HG02981 (cell line): ENCODE results near the gene TULP4.
"Not testable (repeated sequence)": the region's sequence is repeated elsewhere in the genome, so short reads cannot be mapped to it uniquely, and the experiment has no call there.

Experiments used
- ATAC-seq: cut with Tn5 transposase; IDR thresholded peaks from one replicate; pipeline ENCODE4 v1.9.1; 2021; ENCODE audit warnings: mild to moderate bottlenecking, moderate library complexity; ENCODE audit not compliant: unreplicated experiment

The TULP4 gene

DNA sequence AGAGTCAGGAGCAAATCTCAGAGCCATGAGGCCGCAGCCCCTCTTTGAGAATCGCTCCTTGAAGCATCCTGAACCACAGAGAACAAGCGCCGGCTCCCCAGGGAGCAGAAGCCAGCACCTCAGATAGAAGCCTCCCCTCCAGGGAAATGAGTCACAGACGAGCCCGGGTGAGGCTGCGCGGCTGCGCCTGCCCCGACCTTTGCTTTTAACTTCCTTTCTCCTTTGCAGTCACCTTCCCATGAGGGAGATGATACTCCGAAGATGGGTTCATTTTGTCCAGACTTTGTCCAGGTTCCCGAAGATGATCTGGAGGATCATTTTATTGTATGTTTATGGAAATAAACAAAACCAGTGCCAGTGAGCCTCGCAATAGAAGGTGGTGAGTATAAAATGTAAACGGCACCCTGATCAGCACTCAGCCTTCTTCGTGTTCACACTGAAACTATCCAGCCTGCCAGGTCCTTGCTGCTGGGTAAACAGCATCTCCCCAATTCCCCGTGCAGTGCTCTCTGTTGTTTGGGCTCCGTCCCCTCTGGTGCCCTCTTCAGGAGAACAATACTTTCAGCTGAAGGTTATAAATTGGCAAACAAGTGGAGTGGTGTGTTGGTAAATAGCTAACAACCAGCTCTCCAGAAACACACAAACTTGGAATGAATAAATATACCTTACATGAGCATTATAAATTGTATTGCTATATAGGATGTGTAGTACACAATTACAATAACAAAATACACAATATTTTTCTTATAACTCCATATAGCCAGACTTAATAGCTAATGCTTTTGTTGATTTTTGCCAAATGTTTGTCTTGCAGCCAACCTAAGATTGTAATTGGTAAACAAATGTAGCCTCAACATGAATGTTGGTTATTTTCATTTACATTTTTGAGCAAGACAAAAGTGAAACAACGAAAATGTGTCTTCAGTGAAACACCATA lies 206.2 kb downstream of the TULP4 start:
- peak; percentile 72 for ATAC-seq

DNA sequence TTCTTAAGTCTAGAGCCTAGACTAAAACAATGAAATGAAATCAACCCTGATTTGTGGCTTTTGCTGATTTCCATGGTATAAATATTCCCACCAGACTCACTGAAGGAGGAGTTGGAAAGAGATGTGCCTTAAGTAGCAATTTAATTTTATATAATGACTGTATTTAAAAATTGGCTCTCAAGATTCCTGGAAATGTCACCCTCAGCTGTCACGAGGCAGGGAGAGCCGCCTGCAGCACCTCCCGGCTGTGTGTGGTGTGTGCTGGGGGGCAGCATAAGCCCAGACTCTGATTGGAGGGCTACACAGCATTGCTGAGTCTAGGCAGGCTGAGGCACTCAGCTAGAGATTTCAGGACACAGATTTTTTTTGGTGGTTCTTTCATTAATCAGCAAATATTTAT lies 207.0 kb downstream of the TULP4 start:
- no peak for ATAC-seq

- no peak for ATAC-seq
These were observed 207.5 kb downstream of the TULP4 start for GRCh38 chr6:158519761-158520160.

DNA sequence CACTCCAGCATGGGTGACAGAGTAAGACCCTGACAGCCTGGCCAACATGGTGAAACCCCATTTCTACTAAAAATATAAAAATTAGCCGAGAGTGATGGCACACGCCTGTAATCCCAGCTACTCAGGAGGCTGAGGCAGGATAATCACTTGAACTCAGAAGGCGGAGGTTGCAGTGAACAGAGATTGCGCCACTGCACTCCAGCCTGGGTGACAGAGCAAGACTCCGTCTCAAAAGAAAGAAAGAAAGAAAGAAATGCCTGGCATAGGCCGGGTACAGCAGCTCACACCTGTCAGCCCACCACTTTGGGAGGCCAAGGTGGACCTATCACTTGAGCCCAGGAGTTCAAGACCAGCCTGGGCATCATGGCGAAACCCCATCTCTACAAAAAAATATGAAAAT lies 208.7 kb downstream of the TULP4 start:
- not testable (repeated sequence) for ATAC-seq

- no peak for ATAC-seq
These were observed 209.5 kb downstream of the TULP4 start for GRCh38 chr6:158521759-158522158.

DNA sequence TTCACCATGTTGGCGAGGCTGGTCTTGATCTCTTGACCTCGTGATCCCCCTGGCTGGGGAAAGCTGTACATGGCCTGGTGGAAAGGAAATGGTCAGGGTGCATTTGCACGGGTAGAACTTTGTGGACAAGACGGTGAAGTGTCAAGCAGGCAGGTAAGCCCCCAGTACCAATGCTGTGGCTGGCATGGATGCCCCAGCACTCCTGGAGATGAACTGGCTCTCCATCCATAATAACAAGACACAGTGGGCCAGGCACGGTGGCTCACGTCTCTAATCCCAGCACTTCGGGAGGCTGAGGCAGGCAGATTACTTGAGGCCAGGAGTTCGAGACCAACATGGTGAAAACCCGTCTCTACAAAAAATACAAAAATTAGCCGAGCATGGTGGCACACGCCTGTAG lies 210.4 kb downstream of the TULP4 start:
- no peak for ATAC-seq

GRCh38 chr6:158524311-158524710 lies 212.0 kb downstream of the TULP4 start:
- ATAC-seq: no peak

DNA sequence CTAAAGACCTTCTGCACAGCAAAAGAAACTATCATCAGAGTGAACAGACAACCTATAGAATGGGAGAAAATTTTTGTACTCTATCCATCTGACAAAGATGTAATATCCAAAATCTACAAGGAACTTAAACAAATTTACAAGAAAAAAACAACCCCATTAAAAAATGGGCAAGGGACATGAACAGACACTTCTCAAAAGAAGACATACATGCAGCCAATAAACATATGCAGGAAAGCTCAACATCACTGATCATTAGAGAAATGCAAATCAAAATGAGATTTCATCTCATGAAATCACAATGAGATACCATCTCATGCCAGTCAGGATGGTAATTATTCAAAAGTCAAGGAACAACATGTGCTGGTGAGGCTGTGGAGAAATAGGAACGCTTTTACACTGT lies 215.6 kb downstream of the TULP4 start:
- ATAC-seq: not testable (repeated sequence)

DNA sequence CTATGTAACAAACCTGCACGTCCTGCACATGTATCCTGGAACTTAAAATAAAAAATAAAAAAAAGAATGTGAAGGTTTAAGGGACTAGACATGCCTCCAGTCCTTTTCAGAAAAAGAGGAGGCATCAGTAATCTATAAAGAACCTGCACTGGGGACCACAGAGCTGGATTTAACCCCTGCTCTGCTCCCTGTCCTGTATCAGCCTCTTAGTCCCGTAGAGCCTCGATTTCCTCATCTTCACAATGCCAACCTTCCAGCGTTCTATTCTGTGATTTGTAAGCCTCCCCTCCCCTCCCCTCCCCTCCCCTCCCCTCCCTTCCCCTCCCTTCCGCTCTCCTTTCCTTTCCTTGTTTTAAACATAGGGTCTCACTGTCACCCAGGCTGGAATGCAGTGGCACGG lies 216.6 kb downstream of the TULP4 start:
- ATAC-seq: no peak

DNA sequence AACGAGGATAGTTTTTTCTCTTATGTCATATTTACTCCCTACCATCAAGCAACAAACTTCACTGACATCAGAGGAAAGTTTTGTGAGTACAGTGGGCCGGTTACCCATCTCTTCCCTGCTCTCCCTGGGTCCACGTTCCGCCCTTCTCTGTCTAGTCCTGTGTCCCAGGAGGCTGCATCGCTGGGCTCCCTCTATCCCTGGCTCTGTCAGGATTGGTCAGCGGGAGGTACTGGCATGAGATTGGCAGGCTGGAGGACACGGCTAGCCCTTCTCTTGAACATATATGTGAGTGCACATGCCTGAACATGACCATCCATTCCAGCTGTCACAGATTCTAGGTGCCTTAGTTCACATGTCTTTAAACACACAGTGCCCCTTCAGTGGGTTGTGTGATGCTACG lies 217.4 kb downstream of the TULP4 start:
- no peak for ATAC-seq

- no peak for ATAC-seq
These were observed 219.3 kb downstream of the TULP4 start for GRCh38 chr6:158531566-158531965.

DNA sequence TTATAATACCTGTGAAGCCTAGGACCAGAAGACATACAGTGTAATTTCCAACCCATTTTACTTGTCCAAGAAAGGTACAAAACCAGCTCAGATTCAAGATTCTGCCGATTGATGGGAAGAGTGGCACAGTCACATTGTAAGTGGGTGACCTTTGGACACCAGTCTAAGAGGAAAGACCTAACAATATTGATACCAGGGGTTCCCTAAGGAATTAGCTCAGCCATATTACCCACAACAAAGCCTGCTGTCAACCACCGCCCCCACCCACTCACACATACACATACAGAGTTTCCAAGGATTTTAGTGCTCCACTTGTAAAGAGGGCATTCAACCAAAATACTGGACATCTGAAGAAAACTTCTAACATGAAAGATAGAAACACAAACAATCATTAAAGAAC lies 219.7 kb downstream of the TULP4 start:
- ATAC-seq: no peak

DNA sequence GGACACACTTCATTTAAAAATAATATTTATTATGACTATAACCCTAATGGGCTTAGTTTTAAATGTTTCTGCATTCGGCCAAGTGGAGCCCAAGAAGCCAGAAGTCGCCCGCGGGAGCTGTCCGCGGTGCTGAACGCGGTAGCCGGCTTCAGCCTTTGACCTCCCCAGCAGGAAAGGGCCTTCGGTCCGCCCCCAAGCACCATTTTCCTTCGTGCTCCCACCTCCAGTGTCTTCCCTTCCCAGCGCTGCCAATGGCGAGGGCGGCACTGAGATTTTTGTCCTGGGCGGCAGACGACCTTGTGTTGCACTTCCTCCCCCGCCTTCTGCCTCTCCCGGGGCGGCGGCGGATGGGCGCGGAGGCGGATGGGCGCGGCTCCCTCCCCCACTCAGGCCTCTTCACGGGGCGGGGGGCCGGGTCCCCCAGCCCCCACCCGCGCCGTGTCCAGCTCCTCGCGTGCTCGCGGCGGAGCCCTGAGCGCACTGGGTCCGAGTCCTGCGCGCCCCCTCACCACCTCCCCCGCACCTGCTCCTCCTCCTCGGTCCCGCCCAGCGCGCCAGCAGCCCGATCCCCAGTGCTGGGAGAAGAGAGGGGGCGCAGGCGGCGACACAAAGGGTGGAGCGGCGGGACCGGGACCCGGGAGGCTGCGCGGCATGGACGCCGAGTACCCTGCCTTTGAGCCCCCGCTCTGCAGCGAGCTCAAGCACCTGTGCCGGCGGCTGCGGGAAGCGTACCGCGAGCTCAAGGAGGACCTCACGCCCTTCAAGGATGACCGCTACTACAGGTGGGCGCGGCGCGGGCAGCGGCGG lies 224.0 kb downstream of the TULP4 start:
- no peak for ATAC-seq

GRCh38 chr6:158536891-158537798 lies 224.9 kb downstream of the TULP4 start:
- ATAC-seq: no peak

GRCh38 chr6:158538741-158539140 lies 226.5 kb downstream of the TULP4 start:
- ATAC-seq: no peak

DNA sequence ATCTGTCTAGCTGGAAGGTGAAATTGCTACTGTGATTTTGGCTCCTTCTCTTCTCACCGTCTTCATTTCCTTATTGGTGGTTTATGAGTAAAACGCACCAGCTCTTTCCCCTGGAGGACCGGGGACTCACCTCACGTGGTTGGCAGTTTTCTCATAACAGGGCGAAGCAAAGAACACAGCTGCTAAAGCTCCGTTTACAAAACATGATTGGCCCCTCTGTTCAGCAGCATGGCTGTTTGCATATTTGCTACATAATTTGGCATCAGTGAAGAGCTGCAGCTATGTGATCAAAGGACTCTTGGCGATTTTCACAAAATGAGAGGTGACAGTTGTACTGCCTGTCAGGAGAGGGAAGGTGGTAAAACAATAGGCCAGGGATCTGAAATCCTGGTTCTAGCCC lies 227.1 kb downstream of the TULP4 start:
- no peak for ATAC-seq

- no peak for ATAC-seq
These were observed 227.6 kb downstream of the TULP4 start for GRCh38 chr6:158539881-158540280.

- ATAC-seq: no peak
These were observed 231.4 kb downstream of the TULP4 start for GRCh38 chr6:158543606-158544185.

GRCh38 chr6:158544428-158544827 lies 232.2 kb downstream of the TULP4 start:
- no peak for ATAC-seq
